Epidermal melanocyte (primary cell): ENCODE data around the gene BMI1.

Source experiments
- DNase-seq: peaks from one replicate; pipeline ENCODE4 v3.0.0; 2011; ENCODE audit warnings: low spot score; ENCODE audit not compliant: insufficient read length

Gene BMI1

GRCh38 chr10:22319547-22319979 is 1.3 kb upstream of the BMI1 start:
- no peak for DNase-seq

DNA sequence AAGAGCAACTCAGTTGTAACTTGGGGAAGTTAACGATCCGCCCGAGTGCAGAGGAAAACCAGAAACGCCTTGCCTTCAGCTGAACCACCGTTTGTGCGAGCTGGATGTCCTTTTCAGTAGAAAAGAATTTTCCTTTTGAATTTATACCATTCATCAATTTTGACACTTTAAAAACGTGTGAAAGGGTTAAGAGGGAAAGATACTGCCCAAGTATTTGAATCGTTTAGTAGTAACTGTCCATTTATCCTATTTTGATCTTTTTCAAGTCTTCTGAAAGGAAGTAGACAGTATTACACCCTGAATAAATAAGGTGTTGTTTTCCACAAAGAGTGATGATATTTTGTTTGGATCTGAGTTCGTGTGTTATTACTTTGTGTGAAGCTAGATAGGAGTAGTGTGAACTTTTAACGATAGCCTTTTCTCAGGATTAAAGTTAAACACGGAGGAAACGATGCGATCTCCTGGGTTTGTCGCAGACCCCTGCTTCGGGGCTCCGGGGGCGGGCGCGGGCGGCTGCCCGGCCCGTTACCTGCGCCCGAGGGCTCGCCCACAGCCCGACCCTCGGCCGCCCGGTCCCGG is 830 bp upstream of the BMI1 start:
- no peak for DNase-seq

DNA sequence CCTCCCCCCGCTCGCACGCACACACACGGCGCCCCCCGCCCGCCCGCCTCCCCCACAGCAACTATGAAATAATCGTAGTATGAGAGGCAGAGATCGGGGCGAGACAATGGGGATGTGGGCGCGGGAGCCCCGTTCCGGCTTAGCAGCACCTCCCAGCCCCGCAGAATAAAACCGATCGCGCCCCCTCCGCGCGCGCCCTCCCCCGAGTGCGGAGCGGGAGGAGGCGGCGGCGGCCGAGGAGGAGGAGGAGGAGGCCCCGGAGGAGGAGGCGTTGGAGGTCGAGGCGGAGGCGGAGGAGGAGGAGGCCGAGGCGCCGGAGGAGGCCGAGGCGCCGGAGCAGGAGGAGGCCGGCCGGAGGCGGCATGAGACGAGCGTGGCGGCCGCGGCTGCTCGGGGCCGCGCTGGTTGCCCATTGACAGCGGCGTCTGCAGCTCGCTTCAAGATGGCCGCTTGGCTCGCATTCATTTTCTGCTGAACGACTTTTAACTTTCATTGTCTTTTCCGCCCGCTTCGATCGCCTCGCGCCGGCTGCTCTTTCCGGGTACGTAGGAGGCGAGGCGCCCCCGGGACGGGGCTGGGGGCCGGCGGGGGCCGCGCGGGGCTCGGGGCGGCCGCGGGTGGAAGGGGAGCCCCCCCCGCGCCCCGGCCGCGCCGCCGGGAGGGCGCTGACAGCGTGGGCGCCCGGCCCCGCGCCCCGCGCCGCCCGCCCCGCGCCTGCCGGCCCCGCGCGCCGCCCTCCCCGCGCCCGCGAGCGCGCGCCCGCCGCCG is 441 bp downstream of the BMI1 start:
- peak; percentile 69 for DNase-seq

- no peak for DNase-seq
These were observed 1.2 kb downstream of the BMI1 start for GRCh38 chr10:22321924-22322640.

GRCh38 chr10:22322641-22323160 is 1.8 kb downstream of the BMI1 start:
- no peak for DNase-seq

DNA sequence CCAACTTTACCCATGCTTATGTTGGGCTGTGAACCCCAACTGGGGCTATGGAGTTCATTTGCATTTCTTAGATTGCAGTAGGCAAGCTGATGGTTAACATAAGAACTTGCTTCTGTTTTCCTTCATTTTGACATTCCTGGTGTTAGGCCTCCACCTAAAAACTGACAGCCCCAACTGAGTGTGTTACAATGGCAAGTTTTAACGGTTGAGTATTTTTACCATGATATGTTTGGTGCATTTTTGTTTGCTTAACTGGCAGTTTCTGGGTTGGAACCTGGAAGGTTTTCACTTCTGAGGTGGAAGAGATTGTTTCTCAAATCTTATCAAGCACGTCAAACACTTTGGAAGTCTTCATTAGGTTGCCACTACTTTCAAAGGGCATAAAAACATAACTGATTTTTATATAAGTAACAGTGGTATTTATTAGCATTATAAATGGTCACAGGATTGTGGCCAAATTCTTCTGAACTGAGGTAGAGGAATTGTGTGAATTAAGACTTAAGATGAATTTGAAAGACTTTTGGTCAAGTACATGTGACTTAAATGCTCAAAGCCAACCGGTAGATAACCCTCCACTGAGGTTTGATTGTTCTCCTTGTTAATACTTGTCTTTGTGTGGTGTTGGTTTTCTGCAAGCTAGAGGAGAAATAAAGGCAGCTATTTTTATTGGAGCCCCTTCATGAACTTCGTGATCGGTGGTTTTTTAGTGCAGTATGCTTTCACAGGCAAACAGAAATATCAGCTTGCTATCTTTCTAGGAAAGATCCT is 2.8 kb downstream of the BMI1 start:
- DNase-seq, result no peak

DNA sequence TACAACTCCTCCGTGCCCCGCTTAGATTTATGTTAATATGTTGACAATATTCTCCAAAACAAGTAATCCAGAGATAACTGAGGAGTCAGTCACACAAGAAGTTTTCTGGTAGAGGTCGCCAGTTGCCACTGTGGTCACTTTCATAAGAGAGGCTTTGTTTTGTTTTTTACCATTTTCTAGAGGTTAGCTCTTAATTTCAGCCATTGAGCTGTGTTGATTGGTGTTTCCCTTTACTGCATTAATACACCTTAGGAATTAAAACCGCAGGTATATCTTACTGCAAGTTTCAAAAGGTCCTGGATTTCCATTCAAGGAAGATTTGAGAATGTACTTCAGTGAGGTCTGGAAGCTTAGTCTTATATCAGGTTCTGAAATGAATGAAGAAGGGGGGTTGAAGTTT is 3.5 kb downstream of the BMI1 start:
- DNase-seq, result no peak

- no peak for DNase-seq
These were observed 4.0 kb downstream of the BMI1 start for GRCh38 chr10:22324893-22325271.

GRCh38 chr10:22325272-22326144 is 4.6 kb downstream of the BMI1 start:
- peak; percentile 93 for DNase-seq

DNA sequence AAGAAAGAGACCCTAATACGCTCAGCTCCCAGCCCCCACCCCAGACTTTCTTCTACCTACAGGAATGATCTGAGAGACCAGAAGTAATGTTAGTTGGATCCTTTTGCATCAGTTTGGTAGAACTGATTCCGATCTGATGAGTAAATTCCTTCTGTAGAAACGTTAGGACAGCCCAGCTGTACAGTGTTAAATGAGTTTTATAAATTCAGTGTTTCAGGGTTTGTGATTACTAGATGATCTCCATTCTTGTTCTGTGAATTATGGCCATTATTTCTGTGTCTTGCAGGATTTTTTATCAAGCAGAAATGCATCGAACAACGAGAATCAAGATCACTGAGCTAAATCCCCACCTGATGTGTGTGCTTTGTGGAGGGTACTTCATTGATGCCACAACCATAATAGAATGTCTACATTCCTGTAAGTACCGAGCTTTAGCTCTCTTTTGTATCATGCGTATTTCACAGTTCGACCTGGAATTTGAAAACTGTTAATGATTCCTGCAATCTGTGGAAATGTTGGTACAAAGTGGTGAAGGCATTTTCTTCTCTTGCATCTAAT is 5.3 kb downstream of the BMI1 start:
- no peak for DNase-seq

DNA sequence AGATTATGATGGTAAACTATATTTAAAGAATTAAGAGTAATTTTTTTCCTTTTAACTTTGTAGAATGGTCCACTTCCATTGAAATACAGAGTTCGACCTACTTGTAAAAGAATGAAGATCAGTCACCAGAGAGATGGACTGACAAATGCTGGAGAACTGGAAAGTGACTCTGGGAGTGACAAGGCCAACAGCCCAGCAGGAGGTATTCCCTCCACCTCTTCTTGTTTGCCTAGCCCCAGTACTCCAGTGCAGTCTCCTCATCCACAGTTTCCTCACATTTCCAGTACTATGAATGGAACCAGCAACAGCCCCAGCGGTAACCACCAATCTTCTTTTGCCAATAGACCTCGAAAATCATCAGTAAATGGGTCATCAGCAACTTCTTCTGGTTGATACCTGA is 8.3 kb downstream of the BMI1 start:
- no peak for DNase-seq

DNA sequence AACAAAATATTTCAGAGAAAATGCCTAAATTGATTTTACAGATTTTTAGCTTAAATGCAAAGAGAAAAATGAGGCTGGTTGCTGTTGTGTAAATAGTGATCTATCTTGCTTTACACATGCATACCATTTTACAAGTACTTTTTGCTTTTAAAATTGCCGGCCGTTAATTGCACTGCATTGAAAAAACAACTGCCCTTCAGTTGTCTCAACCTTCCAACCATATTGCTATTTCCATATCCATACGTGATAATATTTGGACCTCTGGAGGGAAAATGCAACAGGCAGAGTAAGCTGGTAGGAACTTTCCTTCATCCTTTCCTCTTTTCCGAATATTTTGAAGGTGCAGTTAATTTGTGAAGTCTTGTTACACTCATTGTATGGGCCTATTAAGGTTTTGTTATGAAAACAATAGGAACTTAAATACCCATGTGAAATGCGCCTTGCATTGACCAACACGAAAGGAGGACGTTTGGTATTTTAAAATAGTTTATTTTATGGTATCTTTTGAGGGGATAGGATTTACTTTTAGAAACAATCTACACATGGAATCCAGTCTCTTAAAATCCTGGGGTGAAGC is 11.3 kb downstream of the BMI1 start:
- DNase-seq, result no peak

DNA sequence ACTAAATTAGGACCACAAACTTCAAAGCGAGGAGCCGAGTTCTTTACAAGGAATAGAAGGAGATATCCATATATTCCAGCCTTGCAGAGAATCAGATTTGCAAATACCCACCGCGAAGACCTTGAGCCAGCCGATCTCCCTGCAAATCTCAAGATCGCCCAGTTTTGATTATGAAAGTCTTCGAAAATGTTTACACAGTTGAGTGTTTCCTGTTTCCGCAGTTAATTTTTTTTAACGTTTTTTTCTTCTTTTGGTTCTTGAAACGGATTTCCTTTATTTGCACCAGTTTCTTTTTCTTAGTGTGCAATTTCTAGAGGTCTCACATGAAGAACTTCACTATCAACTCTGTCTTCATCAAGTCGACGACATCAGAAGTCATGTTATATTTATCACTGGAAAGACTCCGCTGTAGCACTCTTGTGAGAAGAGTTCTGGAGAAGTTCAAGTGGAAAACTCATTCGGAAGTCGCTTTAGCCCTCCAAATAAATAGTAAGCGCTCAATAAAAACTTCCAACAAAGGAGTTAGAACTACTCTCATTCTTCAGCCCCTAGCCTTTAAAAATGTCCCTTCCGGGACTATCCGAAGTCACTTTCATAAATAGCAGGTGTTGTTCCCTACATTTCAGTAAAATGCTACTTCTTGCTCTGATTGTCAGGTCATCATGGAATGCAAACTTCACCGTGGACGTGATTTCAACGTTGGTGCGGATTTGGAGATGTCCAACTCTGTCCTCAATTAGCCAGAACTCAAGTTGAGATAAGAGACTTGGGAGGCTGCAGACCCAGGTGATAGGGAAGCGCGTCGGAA is 12.5 kb downstream of the BMI1 start:
- no peak for DNase-seq

DNA sequence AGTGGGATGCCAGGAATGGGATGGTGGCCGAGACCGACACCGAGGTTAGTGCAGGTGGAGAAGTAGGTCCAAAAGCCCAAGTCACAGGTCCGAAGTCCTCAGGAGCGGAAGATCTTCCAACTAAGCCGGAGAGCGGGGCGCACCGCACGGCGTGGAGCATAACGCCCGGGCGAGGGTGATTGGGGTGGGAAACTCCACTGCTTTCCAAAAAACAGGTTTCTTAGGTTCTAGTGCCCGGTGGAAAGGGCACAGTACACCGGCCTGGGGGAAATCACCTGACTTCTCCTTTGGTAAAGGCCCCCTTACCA is 13.0 kb downstream of the BMI1 start:
- no peak for DNase-seq

DNA sequence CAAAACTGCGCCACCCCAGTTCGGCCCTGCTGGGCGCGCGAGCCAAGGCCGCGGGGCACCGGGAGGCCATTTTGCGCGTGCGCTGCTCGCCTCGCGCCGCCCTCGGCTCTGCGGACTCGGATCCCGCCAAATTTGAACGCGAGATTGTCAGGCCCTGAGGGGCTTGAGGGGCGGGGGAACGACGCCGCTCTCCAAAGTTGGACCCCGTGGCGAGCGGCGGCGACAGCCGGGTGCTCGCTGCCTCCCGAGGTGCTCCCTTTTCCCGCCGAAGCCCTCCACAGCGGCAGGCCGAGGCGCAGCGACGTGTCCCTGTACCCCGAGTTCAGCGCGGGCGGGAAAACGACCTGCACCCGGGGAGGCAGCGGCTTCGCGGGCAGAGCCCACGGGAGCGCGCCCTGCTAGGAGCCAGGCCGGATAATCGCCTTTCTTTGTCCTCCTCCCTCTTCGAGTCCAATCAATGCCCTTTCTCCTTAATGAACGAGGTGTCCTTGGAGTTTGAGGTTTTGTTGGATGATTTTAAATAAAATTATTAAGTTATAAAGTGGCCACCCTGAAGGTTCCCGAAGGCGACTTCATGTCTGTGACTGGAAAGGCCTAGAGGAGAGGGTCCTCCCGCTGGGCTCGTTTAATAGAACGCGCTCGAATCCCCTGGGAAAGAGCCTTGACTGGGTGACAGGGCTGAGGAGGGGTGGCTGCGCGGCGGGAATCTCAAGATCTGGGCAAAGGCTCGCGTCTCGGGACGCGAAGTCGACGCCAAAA is 13.7 kb downstream of the BMI1 start:
- DNase-seq, result no peak

- DNase-seq, result peak; percentile 57
These were observed 14.5 kb downstream of the BMI1 start for GRCh38 chr10:22335173-22335933.

DNA sequence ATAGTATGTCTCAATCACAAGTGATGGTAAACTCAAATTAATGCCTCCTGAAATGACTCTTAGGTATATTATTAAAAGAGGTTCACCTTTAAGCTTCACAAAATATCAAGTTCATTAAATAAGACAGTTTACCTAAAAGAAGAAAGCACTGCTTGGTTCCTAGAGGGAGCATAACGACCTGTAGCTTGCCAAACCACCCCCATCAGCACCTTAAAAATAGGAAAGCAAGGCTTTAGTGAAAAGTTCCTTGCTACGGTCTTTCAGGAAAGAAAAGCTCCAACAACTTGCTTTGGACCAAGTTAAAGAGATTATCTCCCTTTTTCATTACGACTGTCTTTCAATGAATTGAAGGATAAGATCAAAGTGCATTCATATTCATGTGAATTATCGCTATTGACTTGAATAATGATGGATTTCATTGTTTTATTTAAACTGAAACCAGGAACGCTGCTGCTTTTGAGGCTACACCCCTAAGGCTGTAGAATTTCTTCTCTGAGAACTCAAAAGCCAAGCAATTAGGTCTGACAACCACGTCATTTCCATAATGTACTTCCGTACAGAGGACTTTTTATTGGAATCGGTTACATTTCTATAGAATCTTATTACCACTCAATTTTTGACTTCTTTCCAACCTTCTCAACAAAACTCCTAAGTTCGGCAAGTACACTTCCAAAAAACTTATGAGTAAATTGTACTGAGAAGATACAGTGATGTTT is 17.4 kb downstream of the BMI1 start:
- no peak for DNase-seq
